ENCODE data around the gene B4GALT1.
"Not testable (repeated sequence)": the region's sequence is repeated elsewhere in the genome, so short reads cannot be mapped to it uniquely, and the experiment has no call there.

B4GALT1 gene

GRCh38 chr9:33165263-33166151 lies 1.6 kb downstream of the B4GALT1 start:
- H3K27ac ChIP-seq (ENCODE audit: low read length) = no peak overlapping the region
- H3K9ac ChIP-seq (ENCODE audit: low read depth, low read length) = peak overlapping the region; percentile 81; the same call in 1 of the 2 replicates
- peak overlapping the region; percentile 83 for H3K4me3 ChIP-seq (ENCODE audit: low read length)

DNA sequence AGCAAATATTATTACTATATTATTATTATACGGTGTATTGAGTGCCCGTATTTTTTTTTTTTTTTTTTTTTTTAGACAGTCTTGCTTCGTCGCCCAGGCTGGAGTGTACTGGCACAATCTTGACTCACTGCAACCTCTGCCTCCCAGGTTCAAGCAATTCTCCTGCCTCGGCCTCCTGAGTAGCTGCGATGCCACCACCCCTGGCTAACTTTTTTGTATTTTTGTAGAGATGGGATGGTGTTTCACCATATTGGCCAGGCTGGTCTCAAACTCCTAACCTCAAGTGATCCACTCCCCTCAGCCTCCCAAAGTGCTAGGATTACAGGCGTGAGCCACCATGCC lies 2.2 kb downstream of the B4GALT1 start:
- Histone ChIP-seq H3K27me3 (ENCODE audit: insufficient read depth, low read length) (peaks cover 34% of the 10 kb centered on the region), H3K4me1 (ENCODE audit: insufficient read depth, low read length) (peaks cover 13% of the 10 kb centered on the region)
- not testable (repeated sequence) for H3K4me3 ChIP-seq (ENCODE audit: low read length); H3K9me3 ChIP-seq (ENCODE audit: insufficient read depth, low read depth, low read length); H3K9ac ChIP-seq (ENCODE audit: low read depth, low read length); H3K27ac ChIP-seq (ENCODE audit: low read length); H3K36me3 ChIP-seq (ENCODE audit: insufficient read depth, low read depth, low read length)

More at GRCh38 chr9:33165263-33166151, 1.6 kb downstream of the B4GALT1 start:
- peaks cover 13% of the 10 kb centered on the region for H3K4me1 ChIP-seq (ENCODE audit: insufficient read depth, low read length)
- H3K36me3 ChIP-seq (ENCODE audit: insufficient read depth, low read depth, low read length) = no peaks in the 10 kb centered on the region
- H3K27me3 ChIP-seq (ENCODE audit: insufficient read depth, low read length) = peaks cover 34% of the 10 kb centered on the region
- H3K9me3 ChIP-seq (ENCODE audit: insufficient read depth, low read depth, low read length) = no peaks in the 10 kb centered on the region

DNA sequence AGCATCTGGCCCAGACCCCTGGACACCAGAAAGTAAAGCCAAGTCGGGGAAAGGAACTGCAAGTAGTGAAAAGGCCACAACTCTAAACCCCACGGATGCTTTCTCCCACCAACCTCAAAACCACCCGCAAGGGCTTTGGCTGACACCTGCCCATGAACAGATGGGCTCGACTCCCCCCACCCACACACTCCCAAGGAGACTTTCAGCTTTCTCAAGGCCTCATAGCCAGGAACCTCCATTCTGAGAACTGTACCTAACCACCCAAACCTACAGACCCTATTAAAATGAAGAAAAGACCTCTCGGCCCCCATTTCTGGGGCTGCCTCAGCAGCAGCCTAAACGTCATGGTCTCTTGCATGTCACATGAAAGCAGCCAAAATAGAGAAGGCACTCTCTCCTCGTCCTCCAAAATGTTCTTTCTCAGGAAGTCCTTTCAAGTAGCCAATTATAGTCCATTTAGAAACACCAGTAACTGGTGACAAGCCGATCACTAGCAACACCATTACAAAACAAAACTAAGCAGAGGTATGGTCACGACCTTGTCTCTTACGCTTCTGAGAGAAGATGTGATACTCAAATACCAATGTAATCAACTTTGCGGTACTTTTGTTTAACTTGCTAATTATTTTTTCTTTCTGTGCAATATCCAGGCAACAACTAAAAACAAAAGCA lies 2.9 kb downstream of the B4GALT1 start:
- Histone ChIP-seq H3K27ac (ENCODE audit: low read length) (no peak overlapping the region), H3K4me1 (ENCODE audit: insufficient read depth, low read length) (peaks cover 17% of the 10 kb centered on the region), H3K4me3 (ENCODE audit: low read length) (no peak overlapping the region), H3K9ac (ENCODE audit: low read depth, low read length) (no peak overlapping the region), H3K27me3 (ENCODE audit: insufficient read depth, low read length) (peaks cover 34% of the 10 kb centered on the region), H3K9me3 (ENCODE audit: insufficient read depth, low read depth, low read length) (no peaks in the 10 kb centered on the region), H3K36me3 (ENCODE audit: insufficient read depth, low read depth, low read length) (no peaks in the 10 kb centered on the region)

GRCh38 chr9:33163433-33164137 lies 3.6 kb downstream of the B4GALT1 start:
- Histone ChIP-seq H3K36me3 (ENCODE audit: insufficient read depth, low read depth, low read length) (no peaks in the 10 kb centered on the region), H3K27me3 (ENCODE audit: insufficient read depth, low read length) (peaks cover 27% of the 10 kb centered on the region), H3K9me3 (ENCODE audit: insufficient read depth, low read depth, low read length) (no peaks in the 10 kb centered on the region), H3K27ac (ENCODE audit: low read length) (no peak overlapping the region), H3K9ac (ENCODE audit: low read depth, low read length) (no peak overlapping the region), H3K4me1 (ENCODE audit: insufficient read depth, low read length) (peaks cover 24% of the 10 kb centered on the region), H3K4me3 (ENCODE audit: low read length) (no peak overlapping the region)

DNA sequence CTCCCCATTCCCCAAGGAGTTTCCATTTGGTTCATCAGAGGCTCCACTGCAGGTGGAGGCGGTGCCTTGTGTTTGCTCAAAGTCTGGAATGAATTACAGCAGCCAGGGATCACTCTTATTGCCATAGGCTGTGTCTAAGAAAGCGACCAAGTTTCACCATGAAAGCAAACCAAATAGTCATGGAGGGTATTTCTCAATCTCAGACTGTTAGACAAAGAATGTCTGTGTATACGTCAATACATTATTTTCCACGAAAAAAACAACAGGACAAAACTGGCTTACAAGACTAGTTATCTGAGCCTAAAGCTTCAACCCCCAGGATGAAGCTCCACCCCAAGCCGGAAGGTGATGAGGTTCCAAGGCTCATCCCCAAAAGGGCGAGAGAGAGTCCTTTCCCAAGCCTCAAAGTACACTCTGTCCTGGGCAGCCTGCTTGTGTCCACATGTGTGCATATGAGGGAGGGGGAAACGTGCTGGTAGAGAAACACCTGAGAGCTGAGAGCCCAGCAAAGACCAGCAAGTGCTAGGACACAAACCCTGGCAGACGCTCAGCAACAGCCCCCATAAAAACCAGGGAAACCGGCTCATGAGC lies 4.3 kb downstream of the B4GALT1 start:
- Histone ChIP-seq H3K36me3 (ENCODE audit: insufficient read depth, low read depth, low read length) (no peaks in the 10 kb centered on the region), H3K27me3 (ENCODE audit: insufficient read depth, low read length) (peaks cover 20% of the 10 kb centered on the region), H3K9me3 (ENCODE audit: insufficient read depth, low read depth, low read length) (no peaks in the 10 kb centered on the region), H3K4me3 (ENCODE audit: low read length) (no peak overlapping the region), H3K9ac (ENCODE audit: low read depth, low read length) (no peak overlapping the region), H3K27ac (ENCODE audit: low read length) (no peak overlapping the region), H3K4me1 (ENCODE audit: insufficient read depth, low read length) (peaks cover 30% of the 10 kb centered on the region)

GRCh38 chr9:33161589-33162132 lies 5.5 kb downstream of the B4GALT1 start:
- no peaks in the 10 kb centered on the region for H3K9me3 ChIP-seq (ENCODE audit: insufficient read depth, low read depth, low read length)
- peak overlapping the region; percentile 28; the same call in 1 of the 2 replicates for H3K9ac ChIP-seq (ENCODE audit: low read depth, low read length)
- H3K4me1 ChIP-seq (ENCODE audit: insufficient read depth, low read length) = peaks cover 32% of the 10 kb centered on the region
- no peak overlapping the region; the same call in 1 of the 2 replicates for H3K4me3 ChIP-seq (ENCODE audit: low read length)
- no peak overlapping the region for H3K27ac ChIP-seq (ENCODE audit: low read length)
- H3K27me3 ChIP-seq (ENCODE audit: insufficient read depth, low read length) = peaks cover 16% of the 10 kb centered on the region
- no peaks in the 10 kb centered on the region for H3K36me3 ChIP-seq (ENCODE audit: insufficient read depth, low read depth, low read length)

- Histone ChIP-seq H3K9ac (ENCODE audit: low read depth, low read length) (peak overlapping the region; percentile 28; the same call in 1 of the 2 replicates), H3K4me1 (ENCODE audit: insufficient read depth, low read length) (peaks cover 31% of the 10 kb centered on the region), H3K27ac (ENCODE audit: low read length) (no peak overlapping the region), H3K36me3 (ENCODE audit: insufficient read depth, low read depth, low read length) (no peaks in the 10 kb centered on the region), H3K9me3 (ENCODE audit: insufficient read depth, low read depth, low read length) (no peaks in the 10 kb centered on the region), H3K27me3 (ENCODE audit: insufficient read depth, low read length) (peaks cover 11% of the 10 kb centered on the region), H3K4me3 (ENCODE audit: low read length) (no peak overlapping the region; the same call in 1 of the 2 replicates)
Observed at GRCh38 chr9:33161011-33161588, 6.0 kb downstream of the B4GALT1 start.

GRCh38 chr9:33160446-33160845 lies 6.7 kb downstream of the B4GALT1 start:
- H3K9me3 ChIP-seq (ENCODE audit: insufficient read depth, low read depth, low read length); H3K27ac ChIP-seq (ENCODE audit: low read length); H3K4me3 ChIP-seq (ENCODE audit: low read length); H3K27me3 ChIP-seq (ENCODE audit: insufficient read depth, low read length); H3K36me3 ChIP-seq (ENCODE audit: insufficient read depth, low read depth, low read length); H3K9ac ChIP-seq (ENCODE audit: low read depth, low read length): not testable (repeated sequence)
- peaks cover 24% of the 10 kb centered on the region for H3K4me1 ChIP-seq (ENCODE audit: insufficient read depth, low read length)

DNA sequence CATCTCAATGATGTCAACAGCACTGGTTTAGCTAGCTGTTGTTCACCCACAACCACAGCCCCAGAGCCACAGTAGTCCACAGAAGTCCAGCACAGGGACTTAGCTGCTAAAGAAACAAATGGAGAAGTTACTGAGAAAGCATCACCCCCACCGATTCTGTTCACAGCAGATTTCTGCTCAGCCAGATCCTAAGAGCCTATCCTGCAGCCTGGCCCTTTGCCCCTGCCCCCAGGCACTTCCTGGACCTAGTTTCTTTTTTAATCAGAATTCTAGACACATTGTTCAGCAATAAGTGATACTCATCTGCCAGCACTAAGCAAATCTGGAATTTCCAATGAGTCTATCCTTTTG lies 7.4 kb downstream of the B4GALT1 start:
- no peak overlapping the region for H3K9ac ChIP-seq (ENCODE audit: low read depth, low read length)
- no peaks in the 10 kb centered on the region for H3K36me3 ChIP-seq (ENCODE audit: insufficient read depth, low read depth, low read length)
- H3K4me1 ChIP-seq (ENCODE audit: insufficient read depth, low read length) = peaks cover 23% of the 10 kb centered on the region
- H3K27ac ChIP-seq (ENCODE audit: low read length) = no peak overlapping the region
- H3K27me3 ChIP-seq (ENCODE audit: insufficient read depth, low read length) = no peaks in the 10 kb centered on the region; the same call in 1 of the 2 replicates
- no peaks in the 10 kb centered on the region for H3K9me3 ChIP-seq (ENCODE audit: insufficient read depth, low read depth, low read length)
- H3K4me3 ChIP-seq (ENCODE audit: low read length) = no peak overlapping the region

GRCh38 chr9:33158843-33159776 lies 8.0 kb downstream of the B4GALT1 start:
- H3K9ac ChIP-seq (ENCODE audit: low read depth, low read length) = no peak overlapping the region
- no peak overlapping the region for H3K27ac ChIP-seq (ENCODE audit: low read length)

More at GRCh38 chr9:33158843-33159776, 8.0 kb downstream of the B4GALT1 start:
- Histone ChIP-seq H3K36me3 (ENCODE audit: insufficient read depth, low read depth, low read length) (no peaks in the 10 kb centered on the region), H3K4me3 (ENCODE audit: low read length) (no peak overlapping the region), H3K27me3 (ENCODE audit: insufficient read depth, low read length) (no peaks in the 10 kb centered on the region; the same call in 1 of the 2 replicates), H3K9me3 (ENCODE audit: insufficient read depth, low read depth, low read length) (no peaks in the 10 kb centered on the region), H3K4me1 (ENCODE audit: insufficient read depth, low read length) (peaks cover 23% of the 10 kb centered on the region)
